OCI-LY7 (cell line): Measurements from ENCODE around the gene THBS4.

Experiments used
- CTCF ChIP-seq: fragments of 200-600 bp; sonication (generic); conservative IDR thresholded peaks from 2 replicates; pipeline ENCODE4 v1.5.1; 2014; ENCODE audit warnings: mild to moderate bottlenecking, antibody characterized with exemption, low read length, moderate library complexity, mixed read lengths
- EZH2phosphoT487 ChIP-seq: fragments of 200-600 bp; sonication (generic); IDR thresholded peaks from 2 replicates; pipeline ENCODE4 v1.6.1; 2018; ENCODE audit warnings: low read depth, borderline replicate concordance, mild to moderate bottlenecking, mixed run types, antibody characterized with exemption, low read length, moderate library complexity, mixed read lengths

GRCh38 chr5:80117446-80117845 is 82.3 kb downstream of the THBS4 start:
- no peak for TF ChIP-seq CTCF
- TF ChIP-seq EZH2phosphoT487, result no peak
